Measurements from ENCODE around the gene CPSF3.

The CPSF3 gene

GRCh38 chr2:9463698-9464034 is 40.2 kb downstream of the CPSF3 start:
- no peaks in the 10 kb centered on the region for H3K27me3 ChIP-seq (ENCODE audit: control insufficient read depth in 5 of 5, insufficient read depth in 4 of 5, low read length in 5 of 5)
- no peak overlapping the region for H3K9ac ChIP-seq (ENCODE audit: low read length in 5 of 5)
- H3K4me3 ChIP-seq (ENCODE audit: low read depth in 1 of 5, low read length in 5 of 5), result no peak overlapping the region
- no peak overlapping the region for H3K27ac ChIP-seq (ENCODE audit: low read depth, low read length)
- H3K4me1 ChIP-seq (ENCODE audit: control insufficient read depth in 5 of 5, insufficient read depth in 5 of 5, low read length in 5 of 5), result peaks cover 0 to 5% (median 0%) of the 10 kb centered on the region in 5 donors
- H3K9me3 ChIP-seq (ENCODE audit: control insufficient read depth in 5 of 5, low read length in 5 of 5), result no peaks in the 10 kb centered on the region
- H3K36me3 ChIP-seq (ENCODE audit: control insufficient read depth in 5 of 5, insufficient read depth in 5 of 5, low read length in 5 of 5), result peaks cover 6 to 43% (median 23%) of the 10 kb centered on the region in 5 donors

GRCh38 chr2:9465170-9465569 is 41.7 kb downstream of the CPSF3 start:
- no peaks in the 10 kb centered on the region for H3K27me3 ChIP-seq (ENCODE audit: control insufficient read depth in 5 of 5, insufficient read depth in 4 of 5, low read length in 5 of 5)
- H3K4me1 ChIP-seq (ENCODE audit: control insufficient read depth in 5 of 5, insufficient read depth in 5 of 5, low read length in 5 of 5), result peaks cover 0 to 5% (median 0%) of the 10 kb centered on the region in 5 donors
- H3K27ac ChIP-seq (ENCODE audit: low read depth, low read length), result no peak overlapping the region
- peaks cover 3 to 47% (median 23%) of the 10 kb centered on the region in 5 donors for H3K36me3 ChIP-seq (ENCODE audit: control insufficient read depth in 5 of 5, insufficient read depth in 5 of 5, low read length in 5 of 5)
- H3K9ac ChIP-seq (ENCODE audit: low read length in 5 of 5), result no peak overlapping the region
- H3K9me3 ChIP-seq (ENCODE audit: control insufficient read depth in 5 of 5, low read length in 5 of 5), result no peaks in the 10 kb centered on the region
- no peak overlapping the region for H3K4me3 ChIP-seq (ENCODE audit: low read depth in 1 of 5, low read length in 5 of 5)

GRCh38 chr2:9466147-9466683 is 42.8 kb downstream of the CPSF3 start:
- peaks cover 0 to 5% (median 0%) of the 10 kb centered on the region in 5 donors for H3K4me1 ChIP-seq (ENCODE audit: control insufficient read depth in 5 of 5, insufficient read depth in 5 of 5, low read length in 5 of 5)

GRCh38 chr2:9467687-9468086 is 44.2 kb downstream of the CPSF3 start:
- Histone ChIP-seq H3K9me3 (ENCODE audit: control insufficient read depth in 5 of 5, low read length in 5 of 5) (no peaks in the 10 kb centered on the region), H3K36me3 (ENCODE audit: control insufficient read depth in 5 of 5, insufficient read depth in 5 of 5, low read length in 5 of 5) (peaks cover 4 to 37% (median 19%) of the 10 kb centered on the region in 5 donors), H3K4me3 (ENCODE audit: low read depth in 1 of 5, low read length in 5 of 5) (no peak overlapping the region), H3K4me1 (ENCODE audit: control insufficient read depth in 5 of 5, insufficient read depth in 5 of 5, low read length in 5 of 5) (peaks cover 0 to 5% (median 0%) of the 10 kb centered on the region in 5 donors), H3K27me3 (ENCODE audit: control insufficient read depth in 5 of 5, insufficient read depth in 4 of 5, low read length in 5 of 5) (no peaks in the 10 kb centered on the region), H3K9ac (ENCODE audit: low read length in 5 of 5) (no peak overlapping the region), H3K27ac (ENCODE audit: low read depth, low read length) (no peak overlapping the region)

More at GRCh38 chr2:9466147-9466683, 42.8 kb downstream of the CPSF3 start:
- no peak overlapping the region for H3K9ac ChIP-seq (ENCODE audit: low read length in 5 of 5)
- peaks cover under 1 to 39% (median 17%) of the 10 kb centered on the region in 5 donors for H3K36me3 ChIP-seq (ENCODE audit: control insufficient read depth in 5 of 5, insufficient read depth in 5 of 5, low read length in 5 of 5)
- H3K9me3 ChIP-seq (ENCODE audit: control insufficient read depth in 5 of 5, low read length in 5 of 5), result no peaks in the 10 kb centered on the region
- no peaks in the 10 kb centered on the region for H3K27me3 ChIP-seq (ENCODE audit: control insufficient read depth in 5 of 5, insufficient read depth in 4 of 5, low read length in 5 of 5)
- H3K27ac ChIP-seq (ENCODE audit: low read depth, low read length), result no peak overlapping the region
- no peak overlapping the region for H3K4me3 ChIP-seq (ENCODE audit: low read depth in 1 of 5, low read length in 5 of 5)

GRCh38 chr2:9471206-9471605 is 47.8 kb downstream of the CPSF3 start:
- H3K36me3 ChIP-seq (ENCODE audit: control insufficient read depth in 5 of 5, insufficient read depth in 5 of 5, low read length in 5 of 5), result peaks cover 4 to 22% (median 7%) of the 10 kb centered on the region in 5 donors
- no peak overlapping the region for H3K4me3 ChIP-seq (ENCODE audit: low read depth in 1 of 5, low read length in 5 of 5)
- H3K9me3 ChIP-seq (ENCODE audit: control insufficient read depth in 5 of 5, low read length in 5 of 5), result no peaks in the 10 kb centered on the region
- H3K4me1 ChIP-seq (ENCODE audit: control insufficient read depth in 5 of 5, insufficient read depth in 5 of 5, low read length in 5 of 5), result peaks cover 2 to 28% (median 22%) of the 10 kb centered on the region in 5 donors
- H3K9ac ChIP-seq (ENCODE audit: low read length in 5 of 5), result no peak overlapping the region
- H3K27ac ChIP-seq (ENCODE audit: low read depth, low read length), result no peak overlapping the region
- no peaks in the 10 kb centered on the region for H3K27me3 ChIP-seq (ENCODE audit: control insufficient read depth in 5 of 5, insufficient read depth in 4 of 5, low read length in 5 of 5)

- no peak overlapping the region for H3K9ac ChIP-seq (ENCODE audit: low read length in 5 of 5)
- no peaks in the 10 kb centered on the region for H3K9me3 ChIP-seq (ENCODE audit: control insufficient read depth in 5 of 5, low read length in 5 of 5)
- no peak overlapping the region for H3K4me3 ChIP-seq (ENCODE audit: low read depth in 1 of 5, low read length in 5 of 5)
- peaks cover 4 to 26% (median 10%) of the 10 kb centered on the region in 5 donors for H3K36me3 ChIP-seq (ENCODE audit: control insufficient read depth in 5 of 5, insufficient read depth in 5 of 5, low read length in 5 of 5)
- no peak overlapping the region for H3K27ac ChIP-seq (ENCODE audit: low read depth, low read length)
- H3K27me3 ChIP-seq (ENCODE audit: control insufficient read depth in 5 of 5, insufficient read depth in 4 of 5, low read length in 5 of 5), result no peaks in the 10 kb centered on the region
- peaks cover 2 to 31% (median 26%) of the 10 kb centered on the region in 5 donors for H3K4me1 ChIP-seq (ENCODE audit: control insufficient read depth in 5 of 5, insufficient read depth in 5 of 5, low read length in 5 of 5)
Measured at GRCh38 chr2:9472511-9472910, 49.1 kb downstream of the CPSF3 start.

GRCh38 chr2:9473308-9473984 is 50.0 kb downstream of the CPSF3 start:
- Histone ChIP-seq H3K27me3 (ENCODE audit: control insufficient read depth in 5 of 5, insufficient read depth in 4 of 5, low read length in 5 of 5) (no peaks in the 10 kb centered on the region), H3K4me3 (ENCODE audit: low read depth in 1 of 5, low read length in 5 of 5) (peak overlapping the region; percentile 54 to 96 (median 82)), H3K27ac (ENCODE audit: low read depth, low read length) (peak overlapping the region; percentile 94), H3K9me3 (ENCODE audit: control insufficient read depth in 5 of 5, low read length in 5 of 5) (no peaks in the 10 kb centered on the region), H3K9ac (ENCODE audit: low read length in 5 of 5) (peak overlapping the region in 3 of 5 donors; percentile 79 to 88 (median 85)), H3K4me1 (ENCODE audit: control insufficient read depth in 5 of 5, insufficient read depth in 5 of 5, low read length in 5 of 5) (peaks cover 2 to 31% (median 26%) of the 10 kb centered on the region in 5 donors), H3K36me3 (ENCODE audit: control insufficient read depth in 5 of 5, insufficient read depth in 5 of 5, low read length in 5 of 5) (peaks cover 6 to 26% (median 10%) of the 10 kb centered on the region in 5 donors)

- H3K27me3 ChIP-seq (ENCODE audit: control insufficient read depth in 5 of 5, insufficient read depth in 4 of 5, low read length in 5 of 5), result no peaks in the 10 kb centered on the region
- no peaks in the 10 kb centered on the region for H3K9me3 ChIP-seq (ENCODE audit: control insufficient read depth in 5 of 5, low read length in 5 of 5)
- H3K9ac ChIP-seq (ENCODE audit: low read length in 5 of 5), result peak overlapping the region in 4 of 5 donors; percentile 50 to 88 (median 82)
- H3K36me3 ChIP-seq (ENCODE audit: control insufficient read depth in 5 of 5, insufficient read depth in 5 of 5, low read length in 5 of 5), result peaks cover 6 to 29% (median 14%) of the 10 kb centered on the region in 5 donors
- peak overlapping the region; percentile 54 to 96 (median 82) for H3K4me3 ChIP-seq (ENCODE audit: low read depth in 1 of 5, low read length in 5 of 5)
- H3K27ac ChIP-seq (ENCODE audit: low read depth, low read length), result peak overlapping the region; percentile 94
- peaks cover 2 to 31% (median 26%) of the 10 kb centered on the region in 5 donors for H3K4me1 ChIP-seq (ENCODE audit: control insufficient read depth in 5 of 5, insufficient read depth in 5 of 5, low read length in 5 of 5)
Measured at GRCh38 chr2:9473985-9474360, 50.5 kb downstream of the CPSF3 start.

GRCh38 chr2:9474361-9475057 is 51.1 kb downstream of the CPSF3 start, which contains the start of gene IAH1:
Gene IAH1 (plus strand): TSS chr2:9474551. CDS start chr2:9474567, 16 bp downstream.
- no peaks in the 10 kb centered on the region for H3K9me3 ChIP-seq (ENCODE audit: control insufficient read depth in 5 of 5, low read length in 5 of 5)
- peak within 1 kb of the TSS; percentile 94 for H3K27ac ChIP-seq (ENCODE audit: low read depth, low read length)
- H3K27me3 ChIP-seq (ENCODE audit: control insufficient read depth in 5 of 5, insufficient read depth in 4 of 5, low read length in 5 of 5), result no peaks in the 10 kb centered on the region
- peaks cover 6 to 25% (median 15%) of the 10 kb centered on the region in 5 donors for H3K36me3 ChIP-seq (ENCODE audit: control insufficient read depth in 5 of 5, insufficient read depth in 5 of 5, low read length in 5 of 5)
- H3K4me3 ChIP-seq (ENCODE audit: low read depth in 1 of 5, low read length in 5 of 5), result peak within 1 kb of the TSS; percentile 81 to 96 (median 82)
- H3K9ac ChIP-seq (ENCODE audit: low read length in 5 of 5), result peak within 1 kb of the TSS; percentile 71 to 88 (median 83)
- peaks cover 2 to 31% (median 26%) of the 10 kb centered on the region in 5 donors for H3K4me1 ChIP-seq (ENCODE audit: control insufficient read depth in 5 of 5, insufficient read depth in 5 of 5, low read length in 5 of 5)

- Histone ChIP-seq H3K4me3 (ENCODE audit: low read depth in 1 of 5, low read length in 5 of 5) (no peak overlapping the region), H3K4me1 (ENCODE audit: control insufficient read depth in 5 of 5, insufficient read depth in 5 of 5, low read length in 5 of 5) (peaks cover 2 to 31% (median 26%) of the 10 kb centered on the region in 5 donors), H3K9ac (ENCODE audit: low read length in 5 of 5) (no peak overlapping the region), H3K27me3 (ENCODE audit: control insufficient read depth in 5 of 5, insufficient read depth in 4 of 5, low read length in 5 of 5) (no peaks in the 10 kb centered on the region), H3K27ac (ENCODE audit: low read depth, low read length) (no peak overlapping the region), H3K9me3 (ENCODE audit: control insufficient read depth in 5 of 5, low read length in 5 of 5) (no peaks in the 10 kb centered on the region), H3K36me3 (ENCODE audit: control insufficient read depth in 5 of 5, insufficient read depth in 5 of 5, low read length in 5 of 5) (peaks cover 9 to 50% (median 41%) of the 10 kb centered on the region in 5 donors)
Measured at GRCh38 chr2:9477914-9478313, 54.5 kb downstream of the CPSF3 start.

Measured in subcutaneous abdominal adipose tissue (tissue), 5 donors.